Psoas muscle (tissue), 8 donors: ENCODE data around the gene HEBP1. TPM values are rescaled to one million over a fixed set of nuclear protein-coding genes. Genes with fewer than 3 reads are reported as not detected.

Experiments used
- ATAC-seq, 4 donors: fragments of 200-7000 bp; cut with Tn5 transposase; one replicate each; pipeline ENCODE4 v1.9.1; 2020; ENCODE audit warnings: moderate library complexity in 3 of 4, mild to moderate bottlenecking in 2 of 4
- DNase-seq, 2 donors: peaks; one replicate each; pipeline ENCODE4 v3.0.0-alpha.2; 2020
- H3K27ac ChIP-seq: fragments of 200-600 bp; one replicate; pipeline ENCODE4 v1.8.0; 2022
- H3K27me3 ChIP-seq, 3 donors: fragments of 200-600 bp in 1 of 3; one replicate each; pipeline versions ENCODE4 v1.6.1 to v1.8.0; 2013 to 2022; ENCODE audit warnings: low read length in 2 of 3, mild to moderate bottlenecking in 2 of 3, moderate library complexity in 1 of 3; ENCODE audit not compliant: insufficient read depth in 3 of 3
- H3K36me3 ChIP-seq, 2 donors: fragments of 200-600 bp in 1 of 2; one replicate each; pipeline versions ENCODE4 v1.6.1 to v1.8.0; 2013 to 2022; ENCODE audit warnings: low read depth in 1 of 2, mild to moderate bottlenecking in 1 of 2, moderate library complexity in 1 of 2; ENCODE audit not compliant: insufficient read depth in 1 of 2
- H3K4me1 ChIP-seq: fragments of 200-600 bp; one replicate; pipeline ENCODE4 v1.8.0; 2022
- H3K4me3 ChIP-seq: fragments of 200-600 bp; one replicate; pipeline ENCODE4 v1.8.0; 2022; ENCODE audit warnings: mild to moderate bottlenecking
- H3K9me3 ChIP-seq: fragments of 200-600 bp; one replicate; pipeline ENCODE4 v1.8.0; 2022
- WGBS, 3 donors: extraction: QIAGEN DNeasy Blood & Tissue Kit; methylation state at CpG; one replicate each; pipeline versions ENCODE4 v1.1.6 to v1.1.7; 2013; 5-methylcytosine and 5-hydroxymethylcytosine counted together
- intact Hi-C, 2 donors: fragments of 100-400 bp; cut with DNase I; formaldehyde crosslinking; loops; one replicate each; pipeline versions ENCODE4 v1.11.0 to v1.14.2; 2022
- polyA plus RNA-seq, 3 donors: library from polyadenylated mRNA; stranded (reverse); fragments of 200-250 nt; gene quantifications; one replicate each; pipeline ENCODE4 v1.2.3, GENCODE V29; 2013
- total RNA-seq, 4 donors: library from RNA; stranded (reverse); fragmentation: NEBNext Ultra II Directional in 2 of 4; extraction: Animal tissue kit (Norgen Biotek cat#: 25700) in 2 of 4; gene quantifications; one replicate each; pipeline versions ENCODE4 v1.2.1 to v1.2.4, GENCODE V29; 2021 to 2023
- TF ChIP-seq, protein P1 (sequence below): fragments of 200-600 bp; IDR thresholded peaks from one replicate; pipeline ENCODE4 v1.8.0; 2022; ENCODE audit warnings: antibody characterized with exemption
- donor health status: healthy with polysubstance abuse.
- donor health status: DM: no; HTN: no; CAD: no; lungs with moderate emphysema.
- donor health status: Bipolar disorder and iron deficiency.
- donor health status: healthy.
- donor health status: DM: yes; HTN: yes; CAD: no.
- donor health status: DM: no; HTN: no; CAD: no.
- donor health status: DM: no; HTN: no; CAD: no.
- donor health status: DM: yes; HTN: yes; CAD: no.

Gene HEBP1
- total and polyA plus RNA-seq, 7 donors: 19.4 to 39.3 (median 33.3) TPM

DNA sequence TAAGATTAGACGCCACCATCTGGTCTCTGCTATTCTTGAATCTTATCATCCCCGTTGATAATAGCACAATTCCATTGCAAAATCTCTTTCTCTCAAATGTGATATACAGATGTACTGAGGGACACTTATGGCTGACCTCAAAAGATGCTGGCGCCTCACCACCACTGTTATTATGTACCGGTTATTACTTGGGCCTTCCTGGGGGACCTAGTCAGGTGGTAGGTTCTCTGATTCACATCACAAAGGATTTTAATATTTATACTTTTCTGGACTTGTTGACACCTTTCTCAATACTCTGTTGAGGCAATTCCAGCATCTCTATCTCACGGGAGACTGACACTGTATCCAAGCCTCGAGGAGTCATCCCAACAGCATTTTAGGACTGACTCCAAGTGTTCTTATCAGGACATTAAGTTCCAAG, 22.8 kb upstream of the HEBP1 start:
- no peak for DNase-seq
- Histone ChIP-seq H3K9me3 (no peaks in the 10 kb centered on the region), H3K27ac (no peak overlapping the region), H3K27me3 (no peaks in the 10 kb centered on the region), H3K4me3 (no peak overlapping the region), H3K36me3 (no peaks in the 10 kb centered on the region), H3K4me1 (no peaks in the 10 kb centered on the region)
- intact Hi-C loops: loop anchor here in 1 of 2 donors (10.0 kb wide), 1 partner anchor 192 kb away; no protein-coding TSS in a partner anchor
- TF ChIP-seq, protein P1, sequence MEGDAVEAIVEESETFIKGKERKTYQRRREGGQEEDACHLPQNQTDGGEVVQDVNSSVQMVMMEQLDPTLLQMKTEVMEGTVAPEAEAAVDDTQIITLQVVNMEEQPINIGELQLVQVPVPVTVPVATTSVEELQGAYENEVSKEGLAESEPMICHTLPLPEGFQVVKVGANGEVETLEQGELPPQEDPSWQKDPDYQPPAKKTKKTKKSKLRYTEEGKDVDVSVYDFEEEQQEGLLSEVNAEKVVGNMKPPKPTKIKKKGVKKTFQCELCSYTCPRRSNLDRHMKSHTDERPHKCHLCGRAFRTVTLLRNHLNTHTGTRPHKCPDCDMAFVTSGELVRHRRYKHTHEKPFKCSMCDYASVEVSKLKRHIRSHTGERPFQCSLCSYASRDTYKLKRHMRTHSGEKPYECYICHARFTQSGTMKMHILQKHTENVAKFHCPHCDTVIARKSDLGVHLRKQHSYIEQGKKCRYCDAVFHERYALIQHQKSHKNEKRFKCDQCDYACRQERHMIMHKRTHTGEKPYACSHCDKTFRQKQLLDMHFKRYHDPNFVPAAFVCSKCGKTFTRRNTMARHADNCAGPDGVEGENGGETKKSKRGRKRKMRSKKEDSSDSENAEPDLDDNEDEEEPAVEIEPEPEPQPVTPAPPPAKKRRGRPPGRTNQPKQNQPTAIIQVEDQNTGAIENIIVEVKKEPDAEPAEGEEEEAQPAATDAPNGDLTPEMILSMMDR: no peak
- ATAC-seq: no peak
- 77 to 79% (median 78%) methylated on average over 6 of the region's 6 CpGs for whole genome bisulfite sequencing, 3 donors

DNA sequence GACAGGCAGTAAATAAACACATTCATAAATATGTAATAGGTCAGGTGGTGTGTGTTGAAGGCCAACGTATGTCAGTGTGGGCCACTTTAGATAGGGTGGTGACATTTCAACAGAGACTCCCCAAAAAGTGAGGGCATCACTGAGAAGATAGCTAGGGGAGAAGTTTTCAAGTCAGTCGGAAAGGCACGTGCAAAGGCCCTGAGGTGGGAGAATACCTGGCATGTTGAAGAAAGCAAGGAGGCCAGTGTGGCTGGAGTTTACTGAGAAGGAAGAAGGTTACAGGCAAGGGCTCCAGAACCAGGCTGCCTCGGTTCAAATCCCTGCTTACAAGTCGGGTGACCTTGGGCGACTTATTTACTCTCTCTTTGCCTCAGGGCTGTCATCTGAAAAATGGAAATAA, 11.0 kb upstream of the HEBP1 start:
- Histone ChIP-seq H3K9me3 (no peaks in the 10 kb centered on the region), H3K4me1 (no peaks in the 10 kb centered on the region), H3K27ac (no peak overlapping the region), H3K36me3 (no peaks in the 10 kb centered on the region), H3K27me3 (no peaks in the 10 kb centered on the region), H3K4me3 (no peak overlapping the region)
- ATAC-seq (no peak), DNase-seq (no peak)
- WGBS, 3 donors: 92 to 95% (median 93%) methylated on average over 6 of the region's 6 CpGs
- TF ChIP-seq, protein P1: no peak
- intact Hi-C loops: no loop called here

DNA sequence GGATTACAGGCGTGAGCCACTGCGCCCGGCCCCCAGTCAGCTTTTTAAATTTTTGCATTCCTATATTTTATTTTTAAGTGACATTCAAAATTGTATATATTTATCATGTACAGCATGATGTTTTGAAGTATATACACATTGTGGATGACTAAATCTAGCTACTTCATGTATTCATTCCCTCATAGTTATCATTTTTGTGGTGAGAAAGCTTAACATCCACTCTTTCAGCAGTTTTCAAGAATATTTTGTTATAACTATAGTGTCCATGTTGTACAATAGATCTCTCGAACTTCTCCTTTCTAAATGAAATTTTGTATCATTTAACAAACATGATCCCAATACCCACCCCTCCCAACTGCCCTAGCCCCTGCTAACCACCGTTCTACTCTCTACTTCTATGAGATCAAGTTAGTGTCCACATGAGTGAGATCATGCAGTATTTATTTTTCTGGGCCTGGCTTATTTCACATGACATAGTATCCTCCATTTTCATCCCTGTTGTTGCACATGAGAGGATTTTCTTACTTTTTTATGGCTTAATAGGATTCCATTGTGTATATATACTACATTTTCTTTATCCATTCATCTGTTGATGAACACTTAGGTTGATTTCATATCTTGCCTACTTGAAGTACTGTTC, 8.8 kb upstream of the HEBP1 start:
- ATAC-seq: no peak
- Histone ChIP-seq H3K4me1 (no peaks in the 10 kb centered on the region), H3K9me3 (no peaks in the 10 kb centered on the region), H3K27ac (no peak overlapping the region), H3K4me3 (no peak overlapping the region), H3K36me3 (no peaks in the 10 kb centered on the region), H3K27me3 (no peaks in the 10 kb centered on the region)
- TF ChIP-seq, protein P1: no peak
- intact Hi-C loops: no loop called here
- WGBS, 3 donors: 74 to 80% (median 77%) methylated on average over 5 of the region's 5 CpGs
- no peak for DNase-seq

- Histone ChIP-seq H3K4me1 (no peaks in the 10 kb centered on the region), H3K27ac (no peak overlapping the region), H3K27me3 (no peaks in the 10 kb centered on the region), H3K36me3 (no peaks in the 10 kb centered on the region), H3K9me3 (no peaks in the 10 kb centered on the region), H3K4me3 (no peak overlapping the region)
- DNase-seq (no peak), ATAC-seq (no peak)
- TF ChIP-seq, protein P1: no peak
- intact Hi-C loops: no loop called here
- WGBS, 3 donors: 89 to 92% (median 91%) methylated on average over 7 of the region's 7 CpGs
Measured at GRCh38 chr12:13007496-13008233, 7.6 kb upstream of the HEBP1 start.
